Endothelial cell of umbilical vein (primary cell): Measurements from ENCODE around the gene CCR4. TPM values are rescaled to one million over a fixed set of nuclear protein-coding genes. Genes with fewer than 3 reads are reported as not detected.

Source experiments
- BruUV-seq: library from RNA; stranded (reverse); fragments of 400-500 nt; replicated peaks from 2 replicates; lab custom pipeline; 2021; lab: Mats Ljungman, UMichigan
- CTCF ChIA-PET: fragments of 300-600, 350-600 bp; sonication (Branson Sonifier 250); formaldehyde crosslinking; loops from one replicate; lab custom pipeline; 2021; ENCODE audit warnings: antibody characterized with exemption, inconsistent platforms; lab: Charles Lee
- POLR2A ChIA-PET: fragments of 300-600, 350-600 bp; sonication (Branson Sonifier 250); formaldehyde crosslinking; loops from one replicate; lab custom pipeline; 2021; ENCODE audit warnings: antibody characterized with exemption, inconsistent platforms; lab: Charles Lee
- DNase-seq: peaks from one replicate; pipeline ENCODE4 v3.0.0-alpha.2; 2011; ENCODE audit warnings: low read depth, low spot score
- FAIRE-seq: peaks from 2 replicates; lab custom pipeline; 2011; peaks lifted over from hg19 to GRCh38; lab: Jason Lieb, UNC
- H2AFZ ChIP-seq: 2 replicates; pipeline ENCODE4 v1.6.0; 2012; ENCODE audit warnings: low read depth, low read length, control low read depth, inconsistent platforms
- H3K27ac ChIP-seq: 2 replicates; pipeline ENCODE4 v1.5.1; 2011; ENCODE audit warnings: low read depth, mild to moderate bottlenecking, control low read depth, low read length, moderate library complexity; ENCODE audit not compliant: insufficient read depth
- H3K27me3 ChIP-seq, 2 experiments: 2 replicates each; pipeline versions ENCODE4 v1.6.0 to v1.6.1; 2011; ENCODE audit warnings: low read length in 2 of 2, mixed read lengths in 1 of 2; ENCODE audit not compliant: control insufficient read depth in 2 of 2, insufficient read depth in 2 of 2
- H3K36me3 ChIP-seq, 2 experiments: 2 replicates in 1 of 2; 3 replicates in 1 of 2; pipeline ENCODE4 v1.5.1; 2011; ENCODE audit warnings: low read length in 2 of 2, mild to moderate bottlenecking in 1 of 2, moderate library complexity in 1 of 2; ENCODE audit not compliant: control insufficient read depth in 2 of 2, insufficient read depth in 2 of 2; ENCODE audit errors: extremely low read depth in 1 of 2
- H3K4me1 ChIP-seq: 3 replicates; pipeline ENCODE4 v1.5.1; 2011; ENCODE audit warnings: mild to moderate bottlenecking, low read length; ENCODE audit not compliant: control insufficient read depth, insufficient read depth; ENCODE audit errors: extremely low read depth
- H3K4me2 ChIP-seq: 2 replicates; pipeline ENCODE4 v1.6.1; 2011; ENCODE audit warnings: low read length, control low read depth, mixed read lengths; ENCODE audit not compliant: insufficient read depth
- H3K4me3 ChIP-seq, 3 experiments: fragments of 200-600 bp in 1 of 3; sonication (generic), shearing (Covaris generic) in 1 of 3; replicated peaks in 1 of 3; 2 replicates each; pipeline ENCODE4 v1.5.1; 2011 to 2016; ENCODE audit warnings: control low read depth in 3 of 3, low read length in 3 of 3, mild to moderate bottlenecking in 2 of 3, inconsistent platforms in 1 of 3, low read depth in 1 of 3, moderate library complexity in 1 of 3; ENCODE audit not compliant: insufficient read depth in 1 of 3
- H3K79me2 ChIP-seq: 2 replicates; pipeline ENCODE4 v1.6.0; 2012; ENCODE audit warnings: low read length, inconsistent platforms; ENCODE audit not compliant: control insufficient read depth, insufficient read depth
- H3K9ac ChIP-seq: replicated peaks from 2 replicates; pipeline ENCODE3; 2011; ENCODE audit warnings: low read length, control low read depth; ENCODE audit not compliant: insufficient read depth; ENCODE audit errors: extremely low read depth
- H3K9me1 ChIP-seq: replicated peaks from 3 replicates; pipeline ENCODE4 v1.6.0; 2011; ENCODE audit warnings: mild to moderate bottlenecking, low read length; ENCODE audit not compliant: control insufficient read depth, insufficient read depth; ENCODE audit errors: extremely low read depth
- H3K9me3 ChIP-seq: replicated peaks from 2 replicates; pipeline ENCODE4 v1.5.1; 2012; ENCODE audit warnings: low read length, inconsistent platforms; ENCODE audit not compliant: control insufficient read depth, insufficient read depth
- H4K20me1 ChIP-seq: replicated peaks from 2 replicates; pipeline ENCODE3; 2011; ENCODE audit warnings: mild to moderate bottlenecking, low read length; ENCODE audit not compliant: control insufficient read depth, insufficient read depth; ENCODE audit errors: extremely low read depth
- EZH2 ChIP-seq: IDR thresholded peaks from 2 replicates; pipeline ENCODE4 v1.6.1; 2012; ENCODE audit warnings: borderline replicate concordance, low read depth, mild to moderate bottlenecking, moderate library complexity, low read length, inconsistent platforms; ENCODE audit not compliant: severe bottlenecking
- GATA2 ChIP-seq: IDR thresholded peaks from 2 replicates; pipeline ENCODE4 v1.7.0; 2011; ENCODE audit warnings: low read depth, mild to moderate bottlenecking, moderate library complexity, mixed read lengths, low read length; ENCODE audit not compliant: insufficient read length, insufficient read depth
- JUN ChIP-seq: IDR thresholded peaks from 2 replicates; pipeline ENCODE4 v1.6.1; 2011; ENCODE audit warnings: borderline replicate concordance, low read depth; ENCODE audit not compliant: insufficient read length, insufficient read depth
- MAX ChIP-seq: IDR thresholded peaks from 2 replicates; pipeline ENCODE4 v1.6.1; 2011; ENCODE audit not compliant: insufficient read depth, insufficient read length
- MYC ChIP-seq: IDR thresholded peaks from one replicate; pipeline ENCODE4 v1.6.1; 2011; ENCODE audit warnings: mild to moderate bottlenecking, low read depth, low read length
- POLR2A ChIP-seq: IDR thresholded peaks from 2 replicates; pipeline ENCODE4 v1.6.1; 2012; ENCODE audit warnings: low read depth, mild to moderate bottlenecking, control low read depth, low read length
- POLR2AphosphoS5 ChIP-seq: IDR thresholded peaks from 2 replicates; pipeline ENCODE4 v1.6.1; 2012; ENCODE audit warnings: low read depth, mild to moderate bottlenecking, control low read depth, low read length, moderate library complexity; ENCODE audit not compliant: insufficient read depth
- dilution Hi-C: fragments of 300-500 bp; cut with MboI; formaldehyde crosslinking; loops from one replicate; pipeline ENCODE4 v1.15.0; 2019; ENCODE audit warnings: low sequenced_read_pairs; ENCODE audit not compliant: extremely low pct_ligation_motif_present
- intact Hi-C: fragments of 100-400 bp; cut with micrococcal nuclease; formaldehyde crosslinking; loops from one replicate; pipeline ENCODE4 v1.10.0; 2022
- polyA plus RNA-seq, 4 experiments: library from polyadenylated mRNA; depleted of rRNA in 3 of 4; stranded (reverse) in 3 of 4; unstranded in 1 of 4; fragments of >200 nt; gene quantifications; 2 replicates each; pipeline versions ENCODE4 v1.2.1 to v1.2.3, GENCODE V29; 2011 to 2012; ENCODE audit warnings: missing spikeins in 1 of 4
- total RNA-seq: library from RNA; stranded (reverse); gene quantifications from 2 replicates; pipeline ENCODE4 v1.2.3, GENCODE V29; 2021
- TF ChIP-seq, protein P1 (sequence below), 2 donors: IDR thresholded peaks; 1 replicate in 1 of 2; 2 replicates in 1 of 2; pipeline ENCODE4 v1.5.1; 2011; ENCODE audit warnings: low read length in 2 of 2, mild to moderate bottlenecking in 2 of 2, moderate library complexity in 2 of 2, control low read depth in 1 of 2, inconsistent platforms in 1 of 2, low read depth in 1 of 2; ENCODE audit not compliant: insufficient read depth in 1 of 2; ENCODE audit errors: extremely low read depth in 1 of 2

CCR4 gene
- total and polyA plus RNA-seq, 2 donors (not counting 3 experiments of a cell fraction or from before 2014, with no cell fraction given) = not detected

GRCh38 chr3:32990116-32990515, 38.7 kb downstream of the CCR4 start:
- dilution Hi-C loops (no loop called here), intact Hi-C loops (no loop called here)
- DNase-seq (no peak), FAIRE-seq (no peak)
- peaks cover 6% of the 10 kb centered on the region for H3K4me1 ChIP-seq
- no peaks in the 10 kb centered on the region for H3K36me3 ChIP-seq
- H2AFZ ChIP-seq = no peak overlapping the region
- no peaks in the 10 kb centered on the region for H3K9me3 ChIP-seq
- H3K4me3 ChIP-seq = no peak overlapping the region
- H3K4me2 ChIP-seq = no peak overlapping the region
- H3K9ac ChIP-seq = no peak overlapping the region
- H3K27me3 ChIP-seq = no peaks in the 10 kb centered on the region
- ChIA-PET CTCF (no interaction called here), POLR2A (no interaction called here)
- H3K79me2 ChIP-seq = no peaks in the 10 kb centered on the region
- no peak for TF ChIP-seq MYC
- TF ChIP-seq EZH2 = no peak
- TF ChIP-seq POLR2A = no peak
- TF ChIP-seq, protein P1, sequence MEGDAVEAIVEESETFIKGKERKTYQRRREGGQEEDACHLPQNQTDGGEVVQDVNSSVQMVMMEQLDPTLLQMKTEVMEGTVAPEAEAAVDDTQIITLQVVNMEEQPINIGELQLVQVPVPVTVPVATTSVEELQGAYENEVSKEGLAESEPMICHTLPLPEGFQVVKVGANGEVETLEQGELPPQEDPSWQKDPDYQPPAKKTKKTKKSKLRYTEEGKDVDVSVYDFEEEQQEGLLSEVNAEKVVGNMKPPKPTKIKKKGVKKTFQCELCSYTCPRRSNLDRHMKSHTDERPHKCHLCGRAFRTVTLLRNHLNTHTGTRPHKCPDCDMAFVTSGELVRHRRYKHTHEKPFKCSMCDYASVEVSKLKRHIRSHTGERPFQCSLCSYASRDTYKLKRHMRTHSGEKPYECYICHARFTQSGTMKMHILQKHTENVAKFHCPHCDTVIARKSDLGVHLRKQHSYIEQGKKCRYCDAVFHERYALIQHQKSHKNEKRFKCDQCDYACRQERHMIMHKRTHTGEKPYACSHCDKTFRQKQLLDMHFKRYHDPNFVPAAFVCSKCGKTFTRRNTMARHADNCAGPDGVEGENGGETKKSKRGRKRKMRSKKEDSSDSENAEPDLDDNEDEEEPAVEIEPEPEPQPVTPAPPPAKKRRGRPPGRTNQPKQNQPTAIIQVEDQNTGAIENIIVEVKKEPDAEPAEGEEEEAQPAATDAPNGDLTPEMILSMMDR (IDR thresholded peaks at IDR 0.05; ENCODE audit: extremely low read depth in 1 of 2, insufficient read depth in 1 of 2, low read depth in 1 of 2, low read length in 2 of 2) = no peak
- no peak for TF ChIP-seq POLR2AphosphoS5
- TF ChIP-seq JUN = no peak
- TF ChIP-seq MAX = no peak
- TF ChIP-seq GATA2 = no peak
- no peaks in the 10 kb centered on the region for H4K20me1 ChIP-seq
- BruUV-seq = no TSS peak
- H3K27ac ChIP-seq = no peak overlapping the region
- no peaks in the 10 kb centered on the region for H3K9me1 ChIP-seq
